OCI-LY1 (cell line): ENCODE measurements around the gene NFIL3.

Experiments
- H2AFZ ChIP-seq: fragments of 200-600 bp; sonication (generic), shearing (Covaris generic); 2 replicates; pipeline ENCODE4 v1.6.0; 2014; ENCODE audit warnings: antibody characterized with exemption, mild to moderate bottlenecking, low read length
- H3F3A ChIP-seq: fragments of 200-600 bp; sonication (generic), shearing (Covaris generic); 2 replicates; pipeline ENCODE4 v1.6.0; 2014; ENCODE audit warnings: mild to moderate bottlenecking, antibody characterized with exemption, low read length, moderate library complexity; ENCODE audit not compliant: insufficient read depth
- H3K27ac ChIP-seq: fragments of 200-600 bp; sonication (generic); 2 replicates; pipeline ENCODE4 v1.5.1; 2014; ENCODE audit warnings: low read length, mixed run types, mild to moderate bottlenecking, low read depth; ENCODE audit not compliant: poor library complexity, severe bottlenecking
- H3K27me3 ChIP-seq: fragments of 200-600 bp; sonication (generic); 2 replicates; pipeline ENCODE4 v1.6.0; 2014; ENCODE audit warnings: antibody characterized with exemption, mild to moderate bottlenecking, low read length, moderate library complexity; ENCODE audit not compliant: insufficient read depth
- H3K36me3 ChIP-seq: fragments of 200-600 bp; sonication (generic); 2 replicates; pipeline ENCODE4 v1.6.1; 2014; ENCODE audit warnings: mild to moderate bottlenecking, antibody characterized with exemption, low read length, moderate library complexity, mixed read lengths; ENCODE audit not compliant: insufficient read depth
- H3K4me1 ChIP-seq: fragments of 200-600 bp; sonication (generic); 2 replicates; pipeline ENCODE4 v1.5.1; 2014; ENCODE audit warnings: mild to moderate bottlenecking, low read length, moderate library complexity; ENCODE audit not compliant: insufficient read depth, severe bottlenecking
- H3K4me2 ChIP-seq: fragments of 200-600 bp; sonication (generic), shearing (Covaris generic); 2 replicates; pipeline ENCODE4 v1.6.1; 2014; ENCODE audit warnings: low read length
- H3K4me3 ChIP-seq: fragments of 200-600 bp; sonication (generic); 2 replicates; pipeline ENCODE4 v1.5.1; 2014; ENCODE audit warnings: low read length, low read depth, mild to moderate bottlenecking, mixed read lengths; ENCODE audit not compliant: poor library complexity, severe bottlenecking
- H3K79me2 ChIP-seq: fragments of 200-600 bp; shearing (Covaris generic); 2 replicates; pipeline ENCODE4 v1.6.1; 2016; ENCODE audit warnings: mixed run types, low read length, mixed read lengths; ENCODE audit not compliant: insufficient read depth
- H3K9ac ChIP-seq: fragments of 200-600 bp; sonication (generic), shearing (Covaris generic); 2 replicates; pipeline ENCODE4 v1.6.1; 2014; ENCODE audit warnings: mild to moderate bottlenecking, low read length, mixed read lengths
- H3K9me2 ChIP-seq: fragments of 200-600 bp; sonication (generic), shearing (Covaris generic); 2 replicates; pipeline ENCODE4 v1.6.1; 2014; ENCODE audit warnings: low read depth, mild to moderate bottlenecking, low read length, mixed read lengths
- H3K9me3 ChIP-seq: fragments of 200-600 bp; shearing (Covaris generic); 2 replicates; pipeline ENCODE4 v1.6.1; 2014; ENCODE audit warnings: low read length, mixed read lengths
- H4K20me1 ChIP-seq: fragments of 200-600 bp; sonication (generic), shearing (Covaris generic); 2 replicates; pipeline ENCODE4 v1.6.0; 2016; ENCODE audit warnings: mild to moderate bottlenecking, low read length; ENCODE audit not compliant: insufficient read depth
- CTCF ChIP-seq: fragments of 200-600 bp; sonication (generic), shearing (Covaris generic); IDR thresholded peaks from 2 replicates; pipeline ENCODE4 v1.5.1; 2017; ENCODE audit warnings: mild to moderate bottlenecking, antibody characterized with exemption, low read length, moderate library complexity, mixed read lengths
- EZH2 ChIP-seq: fragments of 200-600 bp; sonication (generic), shearing (Covaris generic); IDR thresholded peaks from 2 replicates; pipeline ENCODE4 v1.8.0; 2017; ENCODE audit warnings: borderline replicate concordance, mixed run types, mild to moderate bottlenecking, antibody characterized with exemption, low read length, moderate library complexity, mixed read lengths

Gene NFIL3

DNA sequence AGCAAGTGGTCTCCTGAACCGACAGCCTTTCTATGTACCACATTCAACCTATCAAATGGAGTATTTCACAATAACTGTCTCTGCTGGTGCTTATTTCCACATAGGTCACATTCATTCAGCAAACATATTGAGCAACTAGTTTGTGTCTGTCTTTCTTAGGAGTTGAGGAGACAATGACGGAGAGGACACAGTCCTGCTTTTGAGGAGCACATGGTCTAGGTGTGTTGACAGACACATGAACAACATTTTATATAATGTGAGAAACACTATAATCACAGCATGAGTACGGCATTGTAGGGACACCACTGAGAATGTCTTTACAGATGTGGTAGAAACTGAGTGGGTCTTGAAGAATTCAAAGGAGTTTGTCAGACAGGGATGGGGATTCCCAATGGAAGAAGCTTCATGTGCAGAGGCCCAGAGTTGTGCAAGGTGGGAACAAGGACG, 28.5 kb downstream of the NFIL3 start:
- Histone ChIP-seq H3K79me2 (no peaks in the 10 kb centered on the region), H3K4me3 (no peak overlapping the region), H3K9me2 (no peaks in the 10 kb centered on the region), H3K9me3 (no peaks in the 10 kb centered on the region), H3K4me2 (no peak overlapping the region), H3K4me1 (no peaks in the 10 kb centered on the region), H3K9ac (no peak overlapping the region), H4K20me1 (no peaks in the 10 kb centered on the region), H3K36me3 (no peaks in the 10 kb centered on the region), H3K27me3 (0 out of 2 replicates have a peak, but pooled peaks cover 4% of the 10 kb centered on the region), H2AFZ (no peak overlapping the region), H3K27ac (no peak overlapping the region), H3F3A (no peaks in the 10 kb centered on the region)
- no peak for TF ChIP-seq CTCF
- TF ChIP-seq EZH2 = no peak

DNA sequence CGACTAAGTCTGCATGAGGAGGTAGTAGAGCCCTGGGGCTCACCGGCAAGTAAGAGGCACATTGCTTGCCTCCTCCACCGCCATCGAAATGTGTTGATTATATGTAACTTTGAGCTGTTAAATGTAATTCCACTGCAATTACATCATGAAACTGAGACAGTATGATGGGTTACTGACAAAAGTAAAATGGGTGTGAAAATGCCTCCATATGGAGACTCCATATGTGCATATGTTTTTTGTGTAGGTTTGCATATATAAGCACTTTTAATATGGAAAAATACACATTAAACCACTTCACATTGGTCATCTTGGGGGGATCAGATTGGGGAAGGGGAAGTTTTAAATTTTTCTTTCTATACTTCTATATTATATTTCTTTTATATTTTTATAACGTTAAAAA, 29.8 kb downstream of the NFIL3 start:
- Histone ChIP-seq H3F3A (no peaks in the 10 kb centered on the region), H3K27ac (no peak overlapping the region)

GRCh38 chr9:91392435-91392834, 31.2 kb downstream of the NFIL3 start:
- Histone ChIP-seq H3K9ac (no peak overlapping the region), H3K27me3 (0 out of 2 replicates have a peak, but pooled peaks cover 4% of the 10 kb centered on the region), H3K9me2 (no peaks in the 10 kb centered on the region), H3K27ac (no peak overlapping the region), H3K4me1 (no peaks in the 10 kb centered on the region), H3K36me3 (no peaks in the 10 kb centered on the region), H3K4me2 (no peak overlapping the region), H3K9me3 (no peaks in the 10 kb centered on the region), H3K79me2 (no peaks in the 10 kb centered on the region), H3F3A (no peaks in the 10 kb centered on the region), H2AFZ (no peak overlapping the region), H3K4me3 (no peak overlapping the region), H4K20me1 (no peaks in the 10 kb centered on the region)
- TF ChIP-seq EZH2 (no peak), CTCF (no peak)

More for the DNA sequence above, 29.8 kb downstream of the NFIL3 start:
- Histone ChIP-seq H4K20me1 (no peaks in the 10 kb centered on the region), H3K9me2 (no peaks in the 10 kb centered on the region), H3K9me3 (no peaks in the 10 kb centered on the region), H3K9ac (no peak overlapping the region), H3K4me3 (no peak overlapping the region), H3K4me1 (no peaks in the 10 kb centered on the region), H3K4me2 (no peak overlapping the region), H2AFZ (no peak overlapping the region), H3K36me3 (no peaks in the 10 kb centered on the region), H3K79me2 (no peaks in the 10 kb centered on the region), H3K27me3 (0 out of 2 replicates have a peak, but pooled peaks cover 4% of the 10 kb centered on the region)
- TF ChIP-seq CTCF (no peak), EZH2 (no peak)
